CD14-positive monocyte (primary cell): ENCODE data around the gene FGGY. TPM values are rescaled to one million over a fixed set of nuclear protein-coding genes. Genes with fewer than 3 reads are reported as not detected.

Source experiments
- DNase-seq, 3 donors: peaks; one replicate each; pipeline ENCODE4 v3.0.0-alpha.2; 2011 to 2022
- H2AFZ ChIP-seq: 2 replicates; pipeline ENCODE4 v1.6.0; 2012; ENCODE audit warnings: mild to moderate bottlenecking, low read depth, low read length, inconsistent platforms; ENCODE audit not compliant: insufficient read depth, poor library complexity, severe bottlenecking
- H3K27ac ChIP-seq, 2 donors: 1 replicate in 1 of 2; 2 replicates in 1 of 2; pipeline ENCODE4 v1.5.1; 2012 to 2013; ENCODE audit warnings: low read length in 2 of 2, control low read depth in 1 of 2, inconsistent platforms in 1 of 2, low read depth in 1 of 2, mild to moderate bottlenecking in 1 of 2
- H3K27me3 ChIP-seq, 2 donors: one replicate each; pipeline versions ENCODE4 v1.6.0 to v1.6.1; 2011 to 2013; ENCODE audit warnings: low read length in 2 of 2; ENCODE audit not compliant: control insufficient read depth in 2 of 2, insufficient read depth in 2 of 2
- H3K36me3 ChIP-seq, 2 donors: replicated peaks in 1 of 2; 1 replicate in 1 of 2; 2 replicates in 1 of 2; pipeline versions ENCODE4 v1.5.1 to v1.6.1; 2012 to 2013; ENCODE audit warnings: low read length in 2 of 2, control low read depth in 1 of 2, inconsistent platforms in 1 of 2, mild to moderate bottlenecking in 1 of 2; ENCODE audit not compliant: insufficient read depth in 2 of 2, control insufficient read depth in 1 of 2
- H3K4me1 ChIP-seq, 2 donors: 1 replicate in 1 of 2; 2 replicates in 1 of 2; pipeline versions ENCODE4 v1.5.1 to v1.6.1; 2012 to 2013; ENCODE audit warnings: low read length in 2 of 2, control low read depth in 1 of 2, inconsistent platforms in 1 of 2, mild to moderate bottlenecking in 1 of 2, moderate library complexity in 1 of 2; ENCODE audit not compliant: insufficient read depth in 2 of 2, control insufficient read depth in 1 of 2
- H3K4me2 ChIP-seq: replicated peaks from 2 replicates; pipeline ENCODE3; 2012; ENCODE audit warnings: low read length, moderate library complexity, mild to moderate bottlenecking; ENCODE audit not compliant: poor library complexity, severe bottlenecking; ENCODE audit errors: extremely low read depth
- H3K4me3 ChIP-seq, 3 experiments: fragments of 200-600 bp in 1 of 3; sonication (generic) in 1 of 3; replicated peaks in 1 of 3; 1 replicate in 2 of 3; 2 replicates in 1 of 3; pipeline ENCODE4 v1.5.1; 2011 to 2013; ENCODE audit warnings: low read length in 3 of 3, mild to moderate bottlenecking in 3 of 3, control low read depth in 2 of 3, low read depth in 2 of 3, inconsistent platforms in 1 of 3, moderate library complexity in 1 of 3
- H3K79me2 ChIP-seq: 2 replicates; pipeline ENCODE4 v1.6.0; 2012; ENCODE audit warnings: mild to moderate bottlenecking, control low read depth, inconsistent platforms, low read length, moderate library complexity; ENCODE audit not compliant: insufficient read depth
- H3K9ac ChIP-seq: 2 replicates; pipeline ENCODE4 v1.6.0; 2017; ENCODE audit warnings: low read length, mild to moderate bottlenecking; ENCODE audit not compliant: insufficient read depth, poor library complexity, severe bottlenecking
- H3K9me3 ChIP-seq, 2 donors: replicated peaks in 1 of 2; 1 replicate in 1 of 2; 2 replicates in 1 of 2; pipeline versions ENCODE4 v1.5.1 to v1.6.1; 2012 to 2013; ENCODE audit warnings: low read length in 2 of 2, control low read depth in 1 of 2; ENCODE audit not compliant: control insufficient read depth in 1 of 2, insufficient read depth in 1 of 2
- H4K20me1 ChIP-seq: 2 replicates; pipeline ENCODE4 v1.6.0; 2012; ENCODE audit warnings: mild to moderate bottlenecking, low read length, control low read depth, moderate library complexity; ENCODE audit not compliant: insufficient read depth
- H3K27ac Mint-ChIP-seq, 7 donors: one replicate each; pipeline ENCODE4 v1.8.0; 2020; ENCODE audit warnings: mild to moderate bottlenecking in 7 of 7, mixed read lengths in 7 of 7, moderate library complexity in 6 of 7, inconsistent platforms in 2 of 7
- H3K27me3 Mint-ChIP-seq, 3 donors: one replicate each; pipeline ENCODE4 v1.8.0; 2021 to 2022; ENCODE audit warnings: low read depth in 3 of 3, mild to moderate bottlenecking in 3 of 3, mixed read lengths in 3 of 3, moderate library complexity in 3 of 3, inconsistent platforms in 1 of 3
- H3K36me3 Mint-ChIP-seq, 2 donors: one replicate each; pipeline ENCODE4 v1.8.0; 2020; ENCODE audit warnings: mixed read lengths in 2 of 2, inconsistent platforms in 1 of 2, mild to moderate bottlenecking in 1 of 2
- H3K4me1 Mint-ChIP-seq: one replicate; pipeline ENCODE4 v1.8.0; 2020; ENCODE audit warnings: mild to moderate bottlenecking, mixed read lengths
- H3K4me3 Mint-ChIP-seq, 2 donors: one replicate each; pipeline ENCODE4 v1.8.0; 2020; ENCODE audit warnings: mild to moderate bottlenecking in 2 of 2, mixed read lengths in 2 of 2, moderate library complexity in 1 of 2
- H3K9me3 Mint-ChIP-seq, 7 donors: one replicate each; pipeline ENCODE4 v1.8.0; 2020 to 2022; ENCODE audit warnings: mixed read lengths in 7 of 7, mild to moderate bottlenecking in 6 of 7, moderate library complexity in 6 of 7, inconsistent platforms in 2 of 7
- CTCF ChIP-seq: fragments of 200-600 bp; IDR thresholded peaks from one replicate; pipeline ENCODE4 v1.8.0; 2022; ENCODE audit warnings: antibody characterized with exemption, mild to moderate bottlenecking
- WGBS: methylation state at CpG from one replicate; pipeline ENCODE4 v1.1.5; 2013; ENCODE audit warnings: missing lambda C conversion rate; ENCODE audit not compliant: insufficient coverage; 5-methylcytosine and 5-hydroxymethylcytosine counted together
- intact Hi-C, 2 donors: fragments of 100-400 bp; cut with micrococcal nuclease; formaldehyde crosslinking; loops; one replicate each; pipeline versions ENCODE4 v1.15.0 to v1.15.1; 2023
- polyA plus RNA-seq, 3 donors: library from polyadenylated mRNA; depleted of rRNA in 1 of 3; unstranded in 2 of 3; stranded (reverse) in 1 of 3; fragments of 300-500 nt in 2 of 3; fragments of >200 nt in 1 of 3; fragmentation: Illumina TruSeq in 2 of 3; gene quantifications; 1 replicate in 2 of 3; 2 replicates in 1 of 3; pipeline ENCODE4 v1.2.3, GENCODE V29; 2012 to 2021

The FGGY gene
- polyA plus RNA-seq, 3 donors: 2.3 to 4.3 (median 2.9) TPM

GRCh38 chr1:59592924-59593323 is 296.0 kb downstream of the FGGY start:
- Mint-ChIP-seq H3K4me1 (no peaks in the 10 kb centered on the region), H3K27me3 (peaks cover 1 to 2% (median 2%) of the 10 kb centered on the region in 3 donors), H3K4me3 (no peak overlapping the region), H3K9me3 (peaks cover 0 to 11% (median 6%) of the 10 kb centered on the region in 7 donors), H3K27ac (no peak overlapping the region), H3K36me3 (no peaks in the 10 kb centered on the region)
- no peak overlapping the region for H3K9ac ChIP-seq
- H3K4me1 ChIP-seq: no peaks in the 10 kb centered on the region
- no peaks in the 10 kb centered on the region for H3K9me3 ChIP-seq
- no peak overlapping the region for H3K27ac ChIP-seq
- intact Hi-C loops: no loop called here
- no peak overlapping the region for H2AFZ ChIP-seq
- no peaks in the 10 kb centered on the region for H3K36me3 ChIP-seq
- no peaks in the 10 kb centered on the region for H4K20me1 ChIP-seq
- H3K4me3 ChIP-seq: no peak overlapping the region
- H3K27me3 ChIP-seq: no peaks in the 10 kb centered on the region
- H3K79me2 ChIP-seq: no peaks in the 10 kb centered on the region
- TF ChIP-seq CTCF: no peak
- DNase-seq: no peak
- no peak overlapping the region for H3K4me2 ChIP-seq
- WGBS: 86% methylated on average over 1 of the region's 2 CpGs

GRCh38 chr1:59593798-59594790 is 297.2 kb downstream of the FGGY start:
- peak overlapping the region in 2 of 7 donors; percentile 7 to 73 for H3K27ac Mint-ChIP-seq
- no peaks in the 10 kb centered on the region for H3K27me3 ChIP-seq
- intact Hi-C loops: no loop called here

More at GRCh38 chr1:59593798-59594790, 297.2 kb downstream of the FGGY start:
- no peak overlapping the region for H3K27ac ChIP-seq
- no peak overlapping the region for H3K9ac ChIP-seq
- H3K4me3 Mint-ChIP-seq: no peak overlapping the region
- H3K4me1 Mint-ChIP-seq: no peaks in the 10 kb centered on the region
- no peaks in the 10 kb centered on the region for H3K36me3 Mint-ChIP-seq
- no peaks in the 10 kb centered on the region for H4K20me1 ChIP-seq
- no peak for DNase-seq
- no peaks in the 10 kb centered on the region for H3K79me2 ChIP-seq
- peaks cover 2% of the 10 kb centered on the region in 3 donors for H3K27me3 Mint-ChIP-seq
- no peaks in the 10 kb centered on the region for H3K9me3 ChIP-seq
- no peak overlapping the region for H3K4me3 ChIP-seq
- H3K4me2 ChIP-seq: no peak overlapping the region
- H3K36me3 ChIP-seq: no peaks in the 10 kb centered on the region
- peaks cover 0 to 9% (median 3%) of the 10 kb centered on the region in 7 donors for H3K9me3 Mint-ChIP-seq
- 80% methylated on average over 1 of the region's 5 CpGs for WGBS
- no peaks in the 10 kb centered on the region for H3K4me1 ChIP-seq
- H2AFZ ChIP-seq: no peak overlapping the region
- no peak for TF ChIP-seq CTCF
